ENCODE data around the gene LYSMD2. TPM values are rescaled to one million over a fixed set of nuclear protein-coding genes. Genes with fewer than 3 reads are reported as not detected.

Gene LYSMD2
- total RNA-seq, 1 experiment from 2014 or later = 13.1 TPM

- DNase-seq (ENCODE audit: low read depth) = no peak
- in situ Hi-C loops (cut with HindIII; ENCODE audit: low pct_unique_long_range_greater_than_20kb, low sequenced_read_pairs) = no loop called here
These were observed 48.6 kb downstream of the LYSMD2 start for GRCh38 chr15:51688863-51689262.

- no peak for DNase-seq (ENCODE audit: low read depth)
- in situ Hi-C loops (cut with HindIII; ENCODE audit: low pct_unique_long_range_greater_than_20kb, low sequenced_read_pairs) = no loop called here
These were observed 49.9 kb downstream of the LYSMD2 start for GRCh38 chr15:51687565-51687964.

GRCh38 chr15:51681303-51681963 is 56.0 kb downstream of the LYSMD2 start, which contains the start of gene SCG3:
TSS of gene SCG3 (plus strand) at chr15:51681503. CDS start at chr15:51681756, 253 bp downstream.
- in situ Hi-C loops (cut with HindIII; ENCODE audit: low pct_unique_long_range_greater_than_20kb, low sequenced_read_pairs) = no loop called here
- DNase-seq (ENCODE audit: low read depth) = peak; percentile 84

- in situ Hi-C loops (cut with HindIII; ENCODE audit: low pct_unique_long_range_greater_than_20kb, low sequenced_read_pairs) = no loop called here
- DNase-seq (ENCODE audit: low read depth) = no peak
These were observed 57.1 kb downstream of the LYSMD2 start for GRCh38 chr15:51680321-51680720.

GRCh38 chr15:51678096-51678495 is 59.4 kb downstream of the LYSMD2 start:
- DNase-seq (ENCODE audit: low read depth) = no peak
- in situ Hi-C loops (cut with HindIII; ENCODE audit: low pct_unique_long_range_greater_than_20kb, low sequenced_read_pairs) = no loop called here

- no peak for DNase-seq (ENCODE audit: low read depth)
- in situ Hi-C loops (cut with HindIII; ENCODE audit: low pct_unique_long_range_greater_than_20kb, low sequenced_read_pairs) = no loop called here
These were observed 60.0 kb downstream of the LYSMD2 start for GRCh38 chr15:51677452-51677851.

- in situ Hi-C loops (cut with HindIII; ENCODE audit: low pct_unique_long_range_greater_than_20kb, low sequenced_read_pairs) = no loop called here
- no peak for DNase-seq (ENCODE audit: low read depth)
These were observed 60.4 kb downstream of the LYSMD2 start for GRCh38 chr15:51677021-51677420.

- no peak for DNase-seq (ENCODE audit: low read depth)
- in situ Hi-C loops (cut with HindIII; ENCODE audit: low pct_unique_long_range_greater_than_20kb, low sequenced_read_pairs) = no loop called here
These were observed 62.2 kb downstream of the LYSMD2 start for GRCh38 chr15:51675234-51675633.

Other genes with a start within 250 kb of the LYSMD2 start
- gene DMXL2, start 114.9 kb downstream of the LYSMD2 start, total RNA-seq (2014; rRNA removed; shearing (Covaris generic); ENCODE audit: low replicate concordance) = 15.3 and 15.4 TPM in 2 replicates
- gene SCG3, start 56.2 kb downstream of the LYSMD2 start, total RNA-seq (2014; rRNA removed; shearing (Covaris generic); ENCODE audit: low replicate concordance) = not detected in 2 replicates
- 0.09 and 0.71 TPM in 2 replicates for gene TMOD2, start 13.9 kb upstream of the LYSMD2 start, total RNA-seq (2014; rRNA removed; shearing (Covaris generic); ENCODE audit: low replicate concordance)
- gene TMOD3, start 92.0 kb upstream of the LYSMD2 start, total RNA-seq (2014; rRNA removed; shearing (Covaris generic); ENCODE audit: low replicate concordance) = 31.1 and 44.3 TPM in 2 replicates
- 10.5 and 14.9 TPM in 2 replicates for gene LEO1, start 234.1 kb upstream of the LYSMD2 start, total RNA-seq (2014; rRNA removed; shearing (Covaris generic); ENCODE audit: low replicate concordance)

Measured in Caki2 (cell line).